ENCODE data around the gene LAMB2. TPM values are rescaled to one million over a fixed set of nuclear protein-coding genes. Genes with fewer than 3 reads are reported as not detected.

LAMB2 gene
- polyA plus RNA-seq, 4 donors, result 365 to 447 (median 387) TPM

DNA sequence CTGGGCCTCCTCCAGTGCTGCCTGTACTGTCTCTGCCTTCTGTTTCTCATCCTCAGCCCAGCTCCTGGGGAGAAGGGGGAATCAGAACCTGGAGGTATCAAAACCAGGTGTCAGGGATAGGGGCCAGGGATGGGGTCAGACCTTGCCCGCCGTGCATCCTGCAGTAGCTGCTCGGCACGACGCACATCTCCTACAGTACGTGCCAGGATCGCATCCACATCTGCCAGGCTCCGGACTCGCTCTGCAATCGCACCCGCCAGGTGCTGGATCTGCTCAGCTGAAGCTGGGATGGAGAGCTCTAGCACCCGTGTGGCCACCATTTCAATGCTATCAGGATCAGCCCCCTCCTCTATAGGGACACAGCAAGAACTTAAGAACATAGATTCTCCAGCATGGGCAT, 10.8 kb downstream of the LAMB2 start:
- no peak for DNase-seq (ENCODE audit: low read depth in 4 of 4, low spot score in 3 of 4)

DNA sequence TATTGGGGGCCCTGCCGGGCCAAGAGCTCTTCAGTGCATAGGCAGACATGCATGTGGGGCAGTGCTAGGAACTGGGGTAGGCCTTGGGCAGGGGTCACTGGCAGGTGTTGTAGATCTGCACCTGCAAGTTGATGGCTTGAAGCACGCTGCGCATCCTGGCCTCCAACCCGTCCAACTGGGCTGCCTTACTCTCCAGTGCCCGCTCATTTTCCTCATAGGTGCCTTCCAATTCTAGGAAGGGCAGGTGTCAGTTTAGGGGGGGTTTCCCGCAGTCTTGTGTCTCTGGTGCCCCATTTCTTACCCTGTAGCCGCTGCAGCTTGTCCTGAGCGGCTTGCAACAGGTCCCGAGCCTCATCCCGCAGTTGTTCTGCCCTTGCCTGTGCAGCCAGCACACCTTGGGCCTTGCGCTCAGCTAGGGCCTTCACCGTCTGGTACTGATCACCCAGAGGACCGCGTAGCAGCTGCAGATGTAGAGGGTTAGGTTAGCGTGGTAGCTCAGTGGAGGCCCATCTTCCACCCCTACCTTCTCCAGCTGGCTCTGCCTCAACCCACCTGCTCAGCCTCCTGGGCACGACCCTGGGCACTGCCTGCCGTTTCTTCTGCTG, 11.6 kb downstream of the LAMB2 start:
- DNase-seq (ENCODE audit: low read depth in 4 of 4, low spot score in 3 of 4), result no peak

DNA sequence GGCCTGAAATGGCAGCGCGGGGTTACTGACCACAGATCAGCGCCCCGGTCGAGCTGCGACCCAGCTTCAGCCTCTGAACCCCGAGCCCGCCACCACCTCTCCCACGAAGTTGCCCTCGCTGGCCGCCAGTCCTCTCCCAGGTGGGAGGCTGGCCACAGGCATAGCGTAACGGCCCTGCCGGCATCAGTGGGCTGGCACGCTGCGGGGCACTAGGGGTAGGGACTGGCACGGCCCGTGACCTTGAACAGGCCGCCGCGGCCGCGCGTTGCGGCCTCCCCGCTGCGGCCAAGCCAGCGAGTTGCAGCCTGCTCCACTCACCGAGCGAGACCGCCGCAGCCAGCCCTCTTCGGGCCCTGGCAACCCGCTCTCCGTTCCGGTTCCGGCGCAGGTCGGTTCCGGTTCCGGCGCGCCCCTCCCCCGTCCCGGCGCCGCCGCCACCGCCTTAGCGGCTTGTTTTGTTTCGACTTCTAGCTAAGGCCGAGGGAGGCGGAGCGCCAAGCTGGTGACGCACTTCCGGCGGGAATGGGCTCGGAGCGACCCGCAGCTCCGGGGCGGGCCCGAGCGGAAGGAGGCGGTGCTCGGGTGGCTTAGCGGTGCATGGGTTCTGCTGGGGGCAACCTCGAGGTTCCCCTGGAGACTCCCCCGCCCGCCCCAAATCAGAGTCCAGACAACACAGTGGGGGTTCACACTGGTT, 12.3 kb downstream of the LAMB2 start, which contains the start of gene USP19:
Gene USP19, minus strand, starts transcription at position 386 of the 694 bp plus-strand sequence. CDS start 1,678 bp downstream, outside the sequence.
- peak; percentile 77 to 84 (median 83) for DNase-seq (ENCODE audit: low read depth in 4 of 4, low spot score in 3 of 4)

DNA sequence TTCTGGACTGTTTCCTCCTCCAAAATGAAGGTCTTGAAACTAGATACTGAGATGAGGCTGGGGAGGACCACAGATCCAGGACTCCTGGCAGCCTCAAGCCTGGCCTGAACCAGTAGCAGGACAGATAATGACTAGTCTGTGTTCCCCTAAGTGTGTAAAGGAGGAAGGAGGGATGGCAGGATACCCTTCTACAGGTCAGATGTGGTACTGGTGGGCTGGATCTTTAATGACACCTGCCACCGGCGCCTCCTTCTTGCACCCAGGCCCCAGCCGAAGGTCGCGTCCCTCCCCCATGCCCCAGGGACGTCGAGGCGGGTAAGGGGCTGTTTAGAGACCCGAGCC, 12.8 kb downstream of the LAMB2 start:
- no peak for DNase-seq (ENCODE audit: low read depth in 4 of 4, low spot score in 3 of 4)

DNA sequence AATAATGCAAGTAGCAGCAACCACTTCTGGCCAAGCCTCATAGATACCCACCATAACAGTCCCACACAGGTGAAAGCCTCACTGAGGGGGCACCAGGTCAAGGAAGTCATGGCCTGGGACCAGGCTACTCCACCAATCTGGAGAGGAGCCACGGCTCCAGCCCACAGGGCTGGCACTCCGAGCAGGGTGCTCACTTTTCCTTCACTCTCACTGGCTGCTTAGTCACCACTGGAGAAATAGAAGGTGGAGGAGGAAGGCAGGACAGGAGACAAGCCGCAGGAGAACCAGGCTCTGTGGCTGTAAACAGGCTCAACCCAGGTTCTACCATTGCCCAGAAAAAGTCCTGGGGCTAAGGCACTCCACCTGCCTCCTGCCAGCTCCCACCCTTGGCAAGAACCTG, 13.4 kb downstream of the LAMB2 start:
- DNase-seq (ENCODE audit: low read depth in 4 of 4, low spot score in 3 of 4), result no peak

DNA sequence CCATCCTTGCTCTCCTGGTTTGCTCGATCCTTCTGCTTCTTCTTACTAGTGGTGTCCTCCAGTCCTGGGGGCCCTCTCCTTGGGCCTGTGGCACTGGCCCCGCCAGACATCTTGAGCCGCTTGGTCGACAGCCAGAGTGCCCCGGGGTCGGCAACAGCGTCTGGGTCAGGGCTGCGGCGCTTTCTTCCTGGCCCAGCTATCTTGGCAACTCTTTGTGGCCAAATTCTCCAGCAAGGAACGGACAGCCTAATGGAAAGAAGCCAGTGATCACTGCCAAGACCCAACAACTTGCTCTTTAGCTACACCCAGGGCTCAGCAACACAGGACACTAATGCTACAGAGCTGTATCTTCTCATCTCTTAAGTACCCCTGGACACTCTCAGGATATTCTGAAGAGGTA, 13.8 kb downstream of the LAMB2 start:
- DNase-seq (ENCODE audit: low read depth in 4 of 4, low spot score in 3 of 4), result no peak

DNA sequence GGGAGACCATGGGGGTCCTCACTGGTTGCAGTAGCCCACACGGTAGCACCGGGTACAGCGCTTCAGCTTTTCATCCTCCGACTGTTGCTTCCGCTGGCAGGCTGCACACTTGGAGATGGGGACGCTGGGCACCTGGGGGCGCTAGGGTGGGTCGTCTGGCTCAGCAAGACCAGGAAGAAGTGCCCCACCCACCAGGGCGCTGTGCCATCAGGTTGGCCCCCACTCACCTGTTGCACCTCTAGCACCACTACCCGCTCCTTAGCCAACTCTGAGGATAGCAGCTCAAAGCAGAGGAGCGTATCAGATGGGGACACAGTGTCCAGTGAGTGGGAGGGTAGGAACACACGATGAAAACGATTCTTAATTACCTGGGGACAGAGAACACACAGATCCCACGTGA, 20.6 kb downstream of the LAMB2 start:
- DNase-seq (ENCODE audit: low read depth in 4 of 4, low spot score in 3 of 4), result no peak

DNA sequence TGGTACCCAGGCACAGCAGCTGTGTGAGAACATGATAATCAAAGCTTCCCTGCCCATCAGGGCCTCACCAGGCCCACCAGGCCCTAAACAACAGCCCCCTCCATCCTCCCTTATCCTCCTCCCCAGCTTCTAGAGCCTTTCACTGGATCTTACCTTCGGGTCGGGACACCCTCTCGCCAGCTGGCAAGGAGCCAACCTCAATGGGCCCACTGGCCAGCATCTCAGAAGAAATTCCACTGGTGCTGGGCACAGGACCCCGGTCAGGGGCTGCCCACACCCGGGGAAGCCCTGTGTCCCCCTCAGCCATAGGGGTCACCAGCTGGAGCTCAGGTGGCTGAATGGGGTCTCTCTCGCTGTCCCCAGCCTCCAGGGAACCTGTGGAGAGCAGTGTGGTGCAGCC, 21.5 kb downstream of the LAMB2 start:
- DNase-seq (ENCODE audit: low read depth in 4 of 4, low spot score in 3 of 4), result no peak

DNA sequence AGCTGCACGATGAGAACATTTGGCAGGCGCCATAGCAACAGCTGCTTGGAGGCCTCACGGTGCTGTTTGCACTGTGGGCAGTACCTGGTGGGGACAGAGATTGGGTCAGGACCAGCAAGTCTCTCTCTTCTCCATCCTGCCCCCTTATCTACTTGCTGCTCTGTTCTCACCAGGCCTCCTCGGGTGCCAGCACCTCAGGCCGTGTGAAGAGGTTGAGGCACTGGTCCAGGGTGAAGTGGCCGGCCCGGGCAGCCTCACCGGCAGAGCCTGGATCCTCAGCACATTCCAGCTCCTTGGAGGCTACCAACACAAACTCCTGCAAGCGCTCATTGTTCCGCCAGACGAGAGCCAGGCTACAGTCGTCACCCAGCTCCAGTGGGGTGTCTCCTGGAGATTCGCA, 22.1 kb downstream of the LAMB2 start:
- DNase-seq (ENCODE audit: low read depth in 4 of 4, low spot score in 3 of 4), result no peak

DNA sequence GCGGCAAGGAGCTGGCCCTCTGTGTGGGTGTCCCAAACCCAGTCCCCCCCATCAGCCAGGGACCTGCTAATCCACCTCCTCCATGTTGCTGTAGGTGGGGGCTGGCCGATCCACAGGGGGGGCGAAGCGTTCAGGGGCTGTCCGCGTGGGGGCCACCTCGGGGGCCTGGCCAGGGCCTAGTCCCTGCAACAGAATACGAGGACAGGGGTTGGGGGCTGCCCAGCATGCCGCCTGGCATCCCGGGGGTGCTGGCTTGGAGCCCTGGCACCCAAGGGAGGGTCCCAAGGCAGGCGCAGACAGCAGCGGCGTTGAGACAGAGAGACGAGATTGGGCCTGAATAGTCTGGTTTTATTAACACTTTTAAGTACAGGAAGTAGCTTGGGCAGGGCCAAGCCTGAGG, 24.5 kb downstream of the LAMB2 start:
- no peak for DNase-seq (ENCODE audit: low read depth in 4 of 4, low spot score in 3 of 4)

DNA sequence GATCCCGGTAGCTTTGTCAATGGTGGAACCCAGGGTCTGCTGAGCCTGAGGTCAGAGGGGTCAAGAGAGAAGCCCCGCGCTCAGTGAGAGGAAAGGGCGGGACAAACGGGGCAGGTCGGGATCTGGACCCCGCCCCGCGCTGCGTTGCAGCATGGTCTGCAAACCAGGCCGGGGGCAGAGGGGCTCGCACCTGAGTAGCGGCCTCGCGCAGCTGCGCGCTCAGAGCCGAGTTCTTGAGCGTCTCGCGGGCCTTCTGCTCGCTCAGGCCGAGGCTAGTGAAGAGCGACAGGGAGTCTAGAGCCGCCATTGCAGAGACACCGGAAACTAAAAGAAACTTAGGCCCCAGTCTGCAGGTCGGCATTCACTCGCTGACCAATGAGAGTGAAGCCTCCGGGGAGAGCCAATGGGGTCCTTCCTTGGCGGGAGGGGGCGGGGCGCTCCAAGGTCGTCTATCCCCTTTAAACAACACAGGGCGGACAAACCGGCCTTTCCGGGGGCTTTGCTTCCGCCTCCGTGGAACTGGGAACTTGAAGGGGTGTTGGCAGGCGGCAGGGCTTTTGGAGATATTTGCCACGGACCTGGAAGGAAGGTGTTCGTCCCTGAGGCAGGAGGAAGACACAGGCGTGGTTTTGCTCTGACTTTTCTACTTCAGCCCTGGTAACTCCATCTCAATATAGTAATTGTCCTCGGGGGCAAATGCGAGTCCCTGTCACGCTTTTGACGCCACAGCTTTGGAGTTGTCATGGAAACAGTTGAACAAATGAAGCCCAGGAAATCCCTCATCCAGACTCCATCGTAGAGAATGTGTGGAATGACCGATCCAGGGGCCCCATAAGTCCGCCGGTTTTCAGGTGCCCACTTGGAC, 28.2 kb downstream of the LAMB2 start, which contains the start of gene QARS1:
Gene QARS1, minus strand, starts transcription at position 331 of the 865 bp plus-strand sequence. Its CDS starts 24 bp downstream, at position 307.
- peak; percentile 77 to 90 (median 80) for DNase-seq (ENCODE audit: low read depth in 4 of 4, low spot score in 3 of 4)

DNA sequence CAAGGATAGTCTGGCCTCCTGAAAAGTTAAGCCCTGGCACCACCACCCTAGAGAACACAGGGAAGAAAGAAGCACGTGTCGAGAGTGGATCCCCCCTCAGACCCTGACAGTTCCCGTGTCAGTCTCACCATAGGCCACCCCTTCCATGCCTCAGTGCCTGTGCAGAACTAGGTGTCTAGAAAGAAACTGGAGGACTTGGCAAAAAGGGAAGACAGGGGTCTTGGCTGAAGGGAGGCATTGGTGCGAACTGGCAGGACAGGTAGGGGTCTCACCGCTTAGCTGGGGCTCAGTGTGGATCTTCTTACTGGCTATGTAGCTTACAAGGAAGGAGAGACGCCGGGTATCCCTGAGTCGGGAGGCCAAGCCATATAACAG, 28.8 kb downstream of the LAMB2 start:
- DNase-seq (ENCODE audit: low read depth in 4 of 4, low spot score in 3 of 4), result no peak

DNA sequence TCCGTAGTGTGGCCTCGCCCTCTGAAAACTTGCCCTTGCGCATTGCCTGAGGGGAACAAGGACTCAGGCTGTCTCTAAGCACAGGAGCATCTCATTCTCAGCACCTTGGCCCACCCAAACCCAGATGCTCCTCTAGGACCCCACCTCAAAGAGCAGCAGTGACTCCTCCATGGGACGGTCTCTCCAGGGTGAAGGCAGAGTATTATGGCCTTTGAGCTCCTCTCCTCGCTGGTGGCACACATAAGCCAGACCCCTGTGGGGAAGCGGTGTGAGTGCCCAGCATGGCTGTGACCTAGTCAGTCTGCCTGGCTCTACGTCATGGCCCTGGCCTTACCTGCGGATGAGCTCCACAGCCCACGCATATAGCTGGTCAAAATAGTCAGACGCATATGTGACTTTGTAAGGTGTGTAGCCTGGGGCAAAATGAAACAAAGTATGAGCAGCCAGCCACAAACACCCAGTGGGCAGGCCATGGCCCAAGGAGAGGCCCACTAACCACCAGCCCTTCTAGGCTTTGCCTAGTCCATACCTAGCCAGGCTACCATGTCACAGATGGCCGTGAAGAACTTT, 32.7 kb downstream of the LAMB2 start:
- DNase-seq (ENCODE audit: low read depth in 4 of 4, low spot score in 3 of 4), result no peak

DNA sequence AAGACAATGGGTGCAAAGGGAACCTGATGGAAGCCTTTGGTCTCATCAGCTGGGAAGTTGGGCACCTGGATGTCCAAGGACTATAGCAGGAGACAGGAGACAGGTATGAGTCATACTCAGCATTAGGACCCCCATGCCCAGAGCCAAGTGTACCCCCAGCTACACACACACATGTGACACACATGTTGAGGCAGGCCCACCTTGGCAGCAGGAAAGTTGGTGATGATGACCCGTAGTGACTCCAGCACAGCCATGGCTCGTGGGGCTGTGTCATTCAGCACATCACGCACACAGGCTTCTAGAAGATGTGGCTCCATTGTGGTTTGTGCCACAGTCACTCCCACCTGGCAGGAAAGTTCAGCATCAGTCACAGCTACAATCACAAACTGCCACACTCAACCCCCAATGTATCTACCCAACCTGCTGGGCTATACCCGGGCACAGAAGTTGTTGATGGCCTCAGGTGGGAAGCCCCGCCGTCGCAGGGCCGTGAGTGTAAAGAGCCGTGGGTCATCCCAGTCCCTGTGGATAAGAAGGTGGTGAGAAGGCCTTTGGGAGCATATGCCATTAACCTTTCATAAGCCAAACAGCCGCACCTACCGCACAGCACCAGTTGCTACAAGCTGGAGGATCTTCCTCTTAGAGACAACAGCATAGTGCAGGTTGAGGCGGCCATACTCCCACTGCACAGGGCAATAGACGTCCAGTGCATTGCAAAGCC, 33.8 kb downstream of the LAMB2 start:
- DNase-seq (ENCODE audit: low read depth in 4 of 4, low spot score in 3 of 4), result no peak

DNA sequence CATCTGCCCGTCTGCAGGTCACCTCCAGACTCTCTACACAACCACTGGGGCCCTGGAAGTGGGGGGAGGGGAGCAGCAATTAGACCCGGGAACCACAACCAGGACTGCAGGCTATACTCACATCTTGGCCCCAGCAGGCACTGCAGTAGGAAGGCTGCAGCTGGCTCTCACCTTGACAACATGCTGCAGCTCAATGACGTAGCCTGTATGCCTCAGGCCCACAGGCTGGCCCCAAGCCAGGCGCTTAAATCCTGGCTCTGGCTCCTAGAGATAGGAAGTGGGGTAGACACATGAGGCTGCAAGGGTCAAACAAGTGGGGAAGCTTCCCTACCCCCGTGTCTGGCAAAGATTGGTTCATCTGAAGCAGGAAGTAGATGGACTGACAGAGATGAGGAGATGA, 34.4 kb downstream of the LAMB2 start:
- DNase-seq (ENCODE audit: low read depth in 4 of 4, low spot score in 3 of 4), result no peak

DNA sequence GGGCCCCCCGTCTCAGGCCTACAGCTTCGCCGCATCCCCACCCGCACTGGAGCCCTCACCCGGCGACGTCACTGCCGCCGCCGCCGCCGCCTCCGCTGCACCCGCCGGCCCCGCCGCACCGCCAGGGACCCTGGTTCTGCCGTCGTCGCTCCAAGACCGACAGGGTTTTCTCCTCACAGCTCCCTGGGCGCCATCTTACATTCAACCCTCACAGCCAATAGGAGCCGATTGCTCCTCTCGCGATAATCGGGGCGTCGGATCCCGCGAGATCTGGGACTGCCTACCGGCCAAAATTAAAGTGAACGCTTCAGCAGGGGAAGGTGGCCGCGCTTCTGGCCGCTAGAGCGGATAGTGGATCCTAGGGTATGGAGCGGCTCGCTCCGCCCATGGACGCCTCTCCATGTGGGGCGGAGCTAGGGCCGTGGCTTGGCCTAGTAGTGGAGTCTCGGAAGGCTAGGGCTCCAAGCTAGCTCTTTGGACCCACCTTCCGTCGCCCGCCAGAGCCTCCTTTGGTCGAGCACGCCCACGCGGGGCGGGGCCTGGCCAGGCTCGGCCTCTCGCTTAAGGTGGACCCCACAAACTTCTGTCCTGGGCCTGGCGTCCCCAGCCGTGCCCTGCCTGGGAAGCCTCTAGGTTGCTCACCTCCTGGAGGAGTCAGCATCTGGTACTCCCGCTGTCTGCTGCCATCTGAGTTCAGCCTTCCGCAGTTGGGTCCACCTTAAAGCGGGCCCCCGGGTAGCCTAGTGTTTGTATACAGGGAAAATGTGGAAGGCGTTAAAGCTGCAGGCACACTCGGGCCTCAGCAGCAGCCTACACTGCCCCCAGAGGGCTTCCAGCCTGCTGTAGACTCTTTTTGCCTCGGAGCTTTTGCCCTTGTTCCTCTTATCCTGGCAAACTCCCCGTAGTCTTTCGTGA, 38.7 kb downstream of the LAMB2 start, which contains the start of gene QRICH1:
Gene QRICH1, minus strand, starts transcription at position 219 of the 915 bp plus-strand sequence. CDS start 17,054 bp downstream, outside the sequence.
- peak; percentile 94 to 98 (median 98) for DNase-seq (ENCODE audit: low read depth in 4 of 4, low spot score in 3 of 4)

DNA sequence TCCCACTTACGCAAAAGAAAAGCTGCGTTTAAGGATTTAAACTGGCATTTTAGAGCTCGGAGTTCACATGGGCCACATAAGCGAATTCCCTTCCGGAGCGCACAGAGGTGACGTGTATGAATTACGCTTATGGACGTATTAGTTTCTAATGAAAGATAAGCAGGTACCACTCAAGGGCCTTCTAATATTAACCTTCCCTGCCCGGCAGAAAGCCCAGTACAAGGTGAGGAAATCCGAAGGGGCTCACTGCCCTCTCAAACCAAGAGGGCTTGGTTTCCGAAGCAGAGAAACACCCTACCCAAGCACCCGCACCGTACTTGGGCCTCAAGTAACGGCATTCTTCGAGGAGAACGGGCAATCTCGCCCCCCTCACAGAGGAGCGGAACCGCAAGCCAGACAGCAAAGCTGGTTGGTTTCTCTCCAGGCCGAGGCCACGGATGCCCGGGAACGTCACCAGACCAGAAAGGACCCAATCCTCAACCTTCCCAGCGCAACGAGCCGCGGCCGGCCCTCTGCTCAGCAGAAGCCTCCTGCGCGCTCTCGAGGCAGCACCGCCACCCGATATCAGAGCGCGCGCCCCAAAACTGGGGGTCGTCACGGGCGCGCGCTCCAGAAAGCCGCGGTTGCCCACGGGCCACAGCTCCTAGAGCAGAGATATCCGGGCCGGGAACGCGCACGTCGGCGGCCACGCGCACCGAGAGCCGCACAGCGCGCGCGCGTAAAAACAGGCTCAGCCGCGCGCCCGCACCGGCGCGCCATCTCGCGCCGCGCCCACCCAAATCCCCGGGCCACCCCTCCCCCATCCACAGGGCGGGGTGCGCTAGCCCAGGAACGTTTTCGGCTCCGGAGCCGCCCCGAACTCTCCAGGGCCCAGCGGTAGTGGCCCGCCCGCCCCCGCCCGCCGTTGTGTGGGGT, 39.7 kb downstream of the LAMB2 start:
- peak; percentile 53 to 71 (median 68) for DNase-seq (ENCODE audit: low read depth in 4 of 4, low spot score in 3 of 4)

DNA sequence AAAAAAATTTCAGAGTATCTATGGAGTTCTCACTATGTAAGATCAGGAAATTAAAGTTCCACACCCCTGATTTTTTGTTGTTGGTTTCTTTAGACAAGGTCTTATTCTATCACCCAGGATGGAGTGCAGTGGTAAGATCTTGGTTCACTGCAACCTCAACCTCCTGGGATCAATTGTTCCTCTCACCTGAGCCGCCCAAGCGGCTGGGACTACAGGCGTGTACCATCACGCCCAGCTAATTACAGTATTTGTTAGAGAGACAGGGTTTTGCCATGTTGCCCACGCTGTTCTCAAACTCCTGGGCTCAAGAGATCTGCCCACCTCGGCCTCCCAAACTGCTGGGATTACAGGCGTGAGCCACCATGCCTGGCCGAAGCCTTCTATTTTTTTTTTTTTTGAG, 51.4 kb downstream of the LAMB2 start:
- no peak for DNase-seq (ENCODE audit: low read depth in 4 of 4, low spot score in 3 of 4)
